GM19452 (cell line): ENCODE results near the gene LSM3.

Source experiments
- ATAC-seq: cut with Tn5 transposase; IDR thresholded peaks from one replicate; pipeline ENCODE4 v1.9.1; 2021; ENCODE audit not compliant: unreplicated experiment

The LSM3 gene

DNA sequence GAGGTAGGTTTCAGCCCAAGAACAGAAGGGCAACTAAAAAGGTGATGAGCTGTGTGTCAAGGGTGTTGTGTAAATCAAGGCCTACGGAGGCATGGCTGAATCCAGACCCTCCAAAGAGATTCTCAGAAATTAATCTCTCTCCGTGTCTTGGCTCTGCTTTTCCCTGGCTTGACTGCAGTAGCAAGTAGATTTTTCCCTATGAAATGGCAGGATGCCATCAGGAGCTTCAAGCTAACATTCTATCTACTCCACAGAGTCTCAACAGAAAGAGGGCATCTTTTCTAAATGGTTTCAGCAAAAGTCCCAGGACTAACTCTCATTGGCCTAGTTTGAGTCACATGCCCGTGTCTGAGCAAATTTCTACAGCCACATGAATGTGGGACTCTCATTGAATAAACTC is 58.3 kb downstream of the LSM3 start:
- no peak for ATAC-seq

DNA sequence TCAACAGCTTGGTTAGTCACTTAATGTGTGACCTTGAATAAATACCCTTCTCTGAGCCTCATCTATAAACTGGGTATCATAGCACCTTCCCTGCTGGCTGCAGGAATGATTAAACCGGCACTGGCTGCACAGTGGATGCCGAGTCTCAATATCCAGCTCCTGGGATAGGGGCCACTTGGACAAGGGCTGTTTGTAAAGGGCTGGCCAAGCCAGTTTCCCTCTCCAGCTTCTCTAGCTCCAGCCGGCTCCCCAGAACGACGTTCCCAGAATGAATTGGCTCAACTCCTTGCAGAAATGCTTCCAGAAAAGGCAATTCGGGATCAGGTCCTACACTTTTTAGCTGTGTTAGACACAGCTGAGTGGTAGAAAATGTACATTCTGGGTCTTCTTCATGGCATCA is 58.8 kb downstream of the LSM3 start:
- no peak for ATAC-seq

DNA sequence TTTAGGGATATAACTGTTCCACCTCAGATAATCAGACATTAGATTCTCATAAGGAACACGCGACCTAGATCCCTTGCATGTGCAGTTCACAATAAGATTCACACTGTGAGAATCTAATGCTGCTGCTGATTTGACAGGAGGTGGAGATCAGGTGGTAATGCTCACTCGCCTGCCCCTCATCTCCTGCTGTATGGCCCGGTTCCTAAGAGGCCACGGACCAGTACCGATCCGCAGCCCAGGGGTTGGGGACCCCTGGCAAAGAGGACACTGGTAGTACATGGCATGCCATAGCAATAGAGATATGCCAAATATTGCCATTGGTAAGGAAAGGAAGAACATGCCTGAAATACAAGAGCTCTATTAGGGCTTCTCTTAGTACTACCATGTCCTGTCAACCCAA is 59.7 kb downstream of the LSM3 start:
- ATAC-seq: no peak

DNA sequence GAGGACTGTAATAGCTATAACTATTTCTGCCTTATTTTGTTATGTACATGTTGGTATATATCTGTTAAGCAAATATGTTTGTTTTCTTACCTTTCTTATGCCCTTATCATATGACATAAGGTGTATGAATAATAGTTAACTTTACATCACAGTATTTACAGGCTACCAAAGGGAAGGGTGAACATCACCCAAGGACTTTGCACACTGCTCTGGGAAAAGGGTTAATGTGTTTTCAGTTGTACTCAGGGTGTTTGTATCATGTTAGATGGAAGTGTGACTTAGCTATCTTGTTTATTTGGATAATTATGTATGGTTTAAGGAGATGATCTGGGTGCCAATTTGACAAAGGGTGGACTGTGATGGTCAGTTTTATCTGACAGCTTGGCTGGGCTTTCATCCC is 60.3 kb downstream of the LSM3 start:
- ATAC-seq: no peak

DNA sequence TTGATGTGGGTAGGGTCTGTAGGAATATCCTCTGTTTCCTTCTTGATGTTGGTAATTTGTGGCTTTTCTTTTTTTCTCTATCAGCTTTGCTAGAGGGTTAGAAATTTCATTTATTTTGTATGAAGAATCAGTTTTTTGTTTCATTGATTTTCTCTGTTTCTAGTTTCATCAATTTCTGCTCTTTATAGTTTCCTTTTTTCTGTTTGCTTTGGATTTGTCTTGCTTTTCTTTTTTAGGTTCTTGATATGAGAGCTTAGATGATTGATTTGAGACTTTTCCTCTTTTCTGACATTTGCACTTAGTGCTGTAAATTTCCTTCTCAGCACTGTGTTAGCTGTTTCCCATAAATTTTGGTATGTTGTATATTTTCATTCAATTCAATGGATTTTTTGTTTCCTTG is 61.3 kb downstream of the LSM3 start:
- no peak for ATAC-seq

DNA sequence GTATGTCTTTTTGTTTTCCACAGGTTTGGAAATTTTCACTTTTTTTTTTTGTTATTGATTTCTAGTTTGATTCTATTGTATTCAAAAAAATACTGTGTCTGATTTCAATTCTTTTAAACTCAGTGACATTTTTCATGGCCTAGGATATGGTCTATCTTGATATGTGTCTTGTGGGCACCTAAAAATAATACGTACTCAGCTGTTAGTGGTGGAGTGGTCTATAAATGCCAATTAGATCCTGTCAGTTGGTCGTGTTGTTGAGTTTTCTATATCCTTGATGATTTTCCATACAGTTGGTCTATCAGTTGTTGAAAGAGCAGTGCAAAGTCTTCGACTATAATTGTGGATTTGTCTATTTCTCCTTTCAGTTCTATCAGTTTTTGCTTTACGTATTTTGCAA is 61.7 kb downstream of the LSM3 start:
- no peak for ATAC-seq

DNA sequence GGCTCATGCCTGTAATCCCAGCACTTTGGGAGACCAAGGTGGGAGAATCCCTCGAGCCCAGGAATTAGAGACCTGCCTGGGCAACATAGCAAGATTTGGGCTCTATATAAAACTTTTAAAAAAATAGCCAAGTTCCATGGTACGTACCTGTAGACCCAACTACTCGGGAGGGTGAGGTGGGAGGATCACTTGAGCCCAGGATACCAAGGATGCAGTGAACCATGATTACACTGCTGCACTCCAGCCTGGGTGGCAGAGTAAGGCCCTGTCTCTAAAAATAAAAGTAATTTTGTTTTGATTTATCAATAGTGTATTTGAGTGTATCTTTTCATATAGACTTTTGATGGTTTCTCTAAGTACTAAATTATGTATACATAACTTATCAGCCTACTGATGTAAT is 63.1 kb downstream of the LSM3 start:
- ATAC-seq: no peak

DNA sequence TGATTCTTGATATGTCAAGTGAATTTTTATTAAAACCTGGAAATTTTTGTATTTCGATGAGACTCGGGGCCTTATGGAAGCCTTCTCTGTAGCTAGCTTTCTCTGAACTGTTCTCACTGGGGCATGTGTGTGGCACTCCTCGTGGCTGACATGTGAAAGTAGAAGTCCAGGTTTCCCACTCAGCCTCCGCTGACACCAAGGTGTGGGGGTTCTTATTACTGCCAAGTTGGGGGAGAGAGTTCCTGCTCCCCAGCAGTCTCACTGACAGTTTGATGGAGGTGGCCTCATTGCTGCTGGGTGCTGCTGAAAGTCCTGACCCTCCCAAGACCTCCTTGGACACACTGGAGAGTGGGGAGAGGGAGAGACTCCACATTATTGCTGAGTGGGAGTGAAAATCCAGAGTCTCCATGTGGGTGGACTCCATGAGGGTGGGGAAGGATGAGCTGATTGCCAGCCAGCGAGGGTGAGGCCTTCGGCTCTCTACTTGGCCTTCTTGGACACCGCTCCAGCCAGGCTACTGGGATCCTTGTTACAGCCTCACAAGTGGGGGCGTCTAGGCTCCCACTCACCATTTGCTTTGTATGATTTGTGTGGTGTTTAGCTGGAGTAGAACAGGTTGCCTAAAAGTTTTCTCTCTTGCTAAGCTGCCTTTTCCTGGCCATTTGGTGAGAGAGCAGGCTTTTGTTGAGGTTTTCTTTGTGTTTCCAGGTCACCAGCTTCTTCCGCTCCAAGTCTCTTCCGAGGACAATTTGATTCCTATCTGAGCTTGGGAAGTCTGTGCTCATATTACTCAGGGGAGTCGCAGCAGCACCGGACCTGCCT is 64.1 kb downstream of the LSM3 start:
- ATAC-seq: no peak

DNA sequence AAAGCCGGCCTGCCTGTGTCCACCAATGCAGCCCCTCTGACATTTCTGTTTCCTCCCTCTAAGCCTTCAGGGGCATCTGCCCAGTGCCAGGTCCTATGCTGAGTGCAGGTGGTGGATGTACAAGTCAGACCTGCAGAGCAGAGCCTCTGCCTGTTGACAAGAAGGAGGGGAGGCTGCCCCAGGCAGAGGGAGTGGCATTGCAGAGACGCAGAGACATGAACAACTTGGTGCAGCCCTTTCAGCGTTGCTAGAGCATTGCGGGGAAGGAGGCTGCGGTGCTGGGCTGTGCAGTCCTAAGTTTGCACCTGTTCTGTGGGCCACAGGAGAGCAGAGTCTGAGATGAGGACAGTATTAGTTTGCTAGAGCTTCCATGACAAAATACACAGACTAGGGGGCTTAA is 65.2 kb downstream of the LSM3 start:
- no peak for ATAC-seq

DNA sequence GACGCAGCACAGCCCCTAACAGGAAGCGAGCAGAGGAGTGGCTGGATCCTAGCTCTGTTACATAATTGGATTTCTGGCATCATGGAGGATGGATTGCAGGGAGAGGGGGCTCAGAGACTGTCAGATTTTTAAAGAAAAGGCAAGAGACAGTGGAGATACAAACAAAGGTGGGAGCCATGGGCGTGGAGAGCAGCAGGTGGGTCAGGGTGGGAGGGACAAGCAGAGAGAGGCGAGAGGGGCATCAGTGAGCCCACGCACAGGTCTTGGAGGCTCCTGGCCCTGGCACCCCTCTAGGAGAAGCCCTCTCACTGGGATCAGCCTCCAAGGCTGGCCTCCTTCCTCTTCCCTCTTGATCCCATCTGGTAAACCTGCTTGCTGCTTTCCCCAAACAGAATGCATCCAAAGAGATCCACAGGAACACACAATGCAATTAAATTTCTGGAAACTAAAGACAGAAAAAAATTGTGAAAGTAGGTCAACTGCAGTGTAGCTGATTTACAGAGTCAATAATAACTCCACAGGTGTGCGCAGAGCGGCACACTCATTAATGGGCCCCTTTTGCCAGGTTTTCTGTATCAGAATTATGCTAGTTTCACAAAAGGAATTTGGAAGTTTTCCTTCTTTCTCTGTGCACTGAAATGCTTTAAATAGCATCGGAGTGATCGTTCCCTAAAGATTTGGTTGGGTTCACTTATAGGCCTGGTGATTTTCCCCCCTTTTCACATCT is 66.1 kb downstream of the LSM3 start:
- ATAC-seq: no peak

DNA sequence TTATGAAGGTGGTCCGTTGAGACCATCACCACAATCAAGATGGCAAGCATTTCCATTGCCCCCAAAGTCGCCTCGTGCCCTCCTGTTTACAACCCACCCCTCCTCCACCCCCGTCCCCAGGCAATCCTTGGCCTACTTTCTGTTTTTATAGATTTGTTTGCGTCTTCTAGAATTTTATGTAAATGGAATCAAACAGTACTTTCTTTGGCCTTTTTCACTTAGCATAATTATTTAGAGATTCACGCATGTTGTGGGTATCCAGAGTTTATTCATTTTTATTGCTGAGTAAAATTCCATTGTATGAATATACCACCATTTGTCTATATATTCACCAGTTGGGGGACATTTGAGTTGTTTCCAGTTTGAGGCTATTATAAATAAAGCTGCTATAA is 66.6 kb downstream of the LSM3 start:
- ATAC-seq: no peak

DNA sequence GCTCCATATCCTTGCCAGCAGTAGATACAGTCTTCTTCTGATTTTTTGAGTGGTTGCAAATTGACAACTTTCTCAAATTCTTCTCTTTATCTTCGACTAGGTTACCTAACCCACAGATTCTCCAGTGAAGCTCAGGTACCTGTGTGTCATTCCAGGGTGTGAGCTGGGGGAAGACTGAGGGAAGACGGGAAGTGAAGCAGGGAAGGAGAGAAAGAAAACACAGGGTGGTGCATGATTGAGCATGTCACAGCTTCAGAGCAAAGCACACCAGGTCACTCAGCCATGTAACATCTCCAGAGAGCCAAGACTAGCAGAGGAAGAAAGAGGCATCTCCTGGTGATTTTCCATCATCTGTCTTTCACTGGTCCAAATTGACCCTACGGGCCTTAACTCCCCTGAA is 67.2 kb downstream of the LSM3 start:
- ATAC-seq: no peak

DNA sequence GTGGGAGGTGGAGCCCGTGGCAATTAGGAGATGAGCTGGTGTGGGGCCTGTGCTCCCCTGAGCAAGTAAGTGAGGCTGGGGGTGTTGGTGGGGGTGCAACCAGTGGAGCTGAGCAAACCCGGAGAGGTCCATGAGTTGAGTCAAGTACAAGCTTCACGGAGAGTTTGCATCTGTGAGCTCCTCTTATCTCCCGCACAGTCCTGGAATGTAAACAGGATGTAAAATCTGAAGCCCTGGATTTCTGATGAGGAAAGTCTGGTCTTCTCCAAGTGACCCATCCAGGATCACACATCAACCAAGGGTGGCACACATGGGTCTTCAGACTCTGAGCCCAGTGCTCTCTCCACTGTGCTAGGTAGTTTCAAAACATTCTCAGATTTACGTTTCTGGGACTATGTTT is 67.8 kb downstream of the LSM3 start:
- no peak for ATAC-seq

DNA sequence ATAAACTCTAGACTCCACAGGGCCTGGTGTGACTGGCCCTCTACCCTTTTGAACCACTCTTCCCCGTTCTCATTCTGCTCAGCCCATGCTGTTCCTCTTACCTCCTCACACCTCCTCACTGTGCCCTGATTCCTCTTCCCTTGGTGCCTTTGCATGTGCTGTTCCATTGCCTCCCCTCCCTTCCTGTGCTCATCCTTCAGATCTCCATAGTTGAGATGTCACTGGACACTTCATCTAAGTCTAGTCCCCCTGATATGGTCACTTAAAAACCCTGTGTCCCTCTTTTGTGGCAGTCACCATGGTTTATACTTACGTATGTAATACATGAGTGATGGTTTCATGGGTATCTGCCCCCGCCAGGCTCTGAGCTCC is 69.8 kb downstream of the LSM3 start:
- ATAC-seq: no peak

DNA sequence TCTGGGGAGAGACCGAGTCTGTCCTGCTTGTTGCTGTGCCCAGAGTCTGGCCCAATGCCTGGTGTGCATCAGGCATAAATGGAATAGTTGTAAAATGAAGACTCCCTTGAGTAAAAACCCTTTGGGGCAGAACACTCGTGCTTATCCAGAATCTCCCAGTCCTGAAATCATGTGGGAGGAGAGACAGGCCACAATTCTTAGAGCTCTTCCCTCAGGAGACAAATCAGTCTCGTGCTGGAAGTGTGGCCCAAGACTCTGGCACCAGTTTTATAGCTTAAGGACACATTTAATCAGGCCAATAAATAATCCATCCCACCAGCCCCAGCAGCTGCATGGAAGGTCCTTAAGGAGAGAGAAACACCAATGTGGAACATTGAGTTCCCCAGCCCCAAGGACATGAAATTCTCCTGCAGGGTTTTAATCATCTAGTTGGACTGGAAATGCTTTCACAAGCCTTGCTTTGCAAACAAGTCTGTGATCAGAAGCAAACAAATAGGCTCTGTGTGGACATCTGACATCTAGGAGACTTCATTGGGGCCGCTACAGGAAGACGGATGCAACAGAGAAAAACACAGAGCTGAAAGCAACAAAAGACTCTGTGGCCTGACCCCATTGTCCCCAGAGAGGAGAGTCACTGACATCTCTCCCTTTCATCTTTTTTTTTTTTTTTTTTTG is 70.4 kb downstream of the LSM3 start:
- ATAC-seq: no peak
